GM12878 (cell line): ENCODE results near the gene GOLGA6L9. TPM values are rescaled to one million over a fixed set of nuclear protein-coding genes. Genes with fewer than 3 reads are reported as not detected.
"Not testable (repeated sequence)": the region's sequence is repeated elsewhere in the genome, so short reads cannot be mapped to it uniquely, and the experiment has no call there.

Experiments
- ATAC-seq: fragments of 200-7000 bp; cut with Tn5 transposase; 3 replicates; pipeline ENCODE4 v1.9.1; 2020; ENCODE audit warnings: mild to moderate bottlenecking, moderate library complexity
- BruUV-seq: library from RNA; stranded (reverse); fragments of 400-500 nt; replicated peaks from 2 replicates; lab custom pipeline; 2021; lab: Mats Ljungman, UMichigan
- CTCF ChIA-PET: fragments of 300-600 bp; sonication (Branson Sonifier 250); formaldehyde crosslinking; extraction: SDS; loops from one replicate; lab custom pipeline; 2021; ENCODE audit warnings: inconsistent platforms; lab: Yijun Ruan, JAX
- POLR2A ChIA-PET: fragments of 350-600 bp; formaldehyde crosslinking; extraction: SDS; loops from one replicate; lab custom pipeline; 2021; ENCODE audit warnings: inconsistent platforms; lab: Charles Lee
- RAD21 ChIA-PET: fragments of 300-600 bp; sonication (Branson Sonifier 250); formaldehyde crosslinking; loops from one replicate; lab custom pipeline; 2023; ENCODE audit warnings: antibody characterized with exemption; ENCODE audit not compliant: unreplicated experiment; lab: Charles Lee
- SMC1A ChIA-PET: fragments of 300-600 bp; sonication (Branson Sonifier 250); formaldehyde crosslinking; loops from one replicate; lab custom pipeline; 2023; ENCODE audit not compliant: unreplicated experiment, uncharacterized antibody; lab: Charles Lee
- DNase-seq: peaks from one replicate; pipeline ENCODE4 v3.0.0-alpha.2; 2011; ENCODE audit warnings: low read depth, low spot score
- FAIRE-seq: peaks from 3 replicates; lab custom pipeline; 2011; peaks lifted over from hg19 to GRCh38; lab: Jason Lieb, UNC
- H2AFZ ChIP-seq: 2 replicates; pipeline ENCODE4 v1.6.0; 2011; ENCODE audit warnings: low read depth, low read length, control low read depth; ENCODE audit not compliant: control insufficient read depth
- H3K27ac ChIP-seq: 2 replicates; pipeline ENCODE4 v1.5.1; 2011; ENCODE audit warnings: control low read depth; ENCODE audit not compliant: control insufficient read depth, insufficient read depth
- H3K27me3 ChIP-seq, 2 experiments: replicated peaks in 1 of 2; 2 replicates each; pipeline versions ENCODE4 v1.6.0 to v1.6.1; 2011; ENCODE audit warnings: low read length in 1 of 2; ENCODE audit not compliant: control insufficient read depth in 2 of 2, insufficient read depth in 2 of 2
- H3K36me3 ChIP-seq, 2 experiments: 2 replicates each; pipeline ENCODE4 v1.5.1; 2011; ENCODE audit warnings: low read length in 1 of 2; ENCODE audit not compliant: control insufficient read depth in 2 of 2, insufficient read depth in 2 of 2
- H3K4me1 ChIP-seq: 2 replicates; pipeline ENCODE4 v1.6.1; 2011; ENCODE audit warnings: mild to moderate bottlenecking, low read length, moderate library complexity, mixed read lengths; ENCODE audit not compliant: control insufficient read depth, insufficient read depth
- H3K4me2 ChIP-seq: 2 replicates; pipeline ENCODE4 v1.6.0; 2011; ENCODE audit warnings: control low read depth; ENCODE audit not compliant: control insufficient read depth, insufficient read depth
- H3K4me3 ChIP-seq: fragments of 200-600 bp; sonication (generic); 2 replicates; pipeline ENCODE4 v1.5.1; 2016
- H3K79me2 ChIP-seq: 2 replicates; pipeline ENCODE4 v1.6.0; 2011; ENCODE audit warnings: low read length; ENCODE audit not compliant: control insufficient read depth, insufficient read depth
- H3K9ac ChIP-seq: 2 replicates; pipeline ENCODE4 v1.8.0; 2011; ENCODE audit warnings: low read length, control low read depth, mixed read lengths; ENCODE audit not compliant: control insufficient read depth, insufficient read depth
- H3K9me3 ChIP-seq: replicated peaks from 3 replicates; pipeline ENCODE4 v1.5.1; 2011; ENCODE audit warnings: mild to moderate bottlenecking, low read length; ENCODE audit not compliant: control insufficient read depth, insufficient read depth
- H4K20me1 ChIP-seq: 2 replicates; pipeline ENCODE4 v1.6.0; 2011; ENCODE audit not compliant: control insufficient read depth, insufficient read depth
- SMARCA5 ChIP-seq: fragments of 450-650 bp; IDR thresholded peaks from 2 replicates; pipeline ENCODE4 v1.6.1; 2017; ENCODE audit warnings: mild to moderate bottlenecking
- WGBS: methylation state at CpG from one replicate; pipeline ENCODE4 v1.1.6; 2016; ENCODE audit warnings: low lambda C conversion rate; ENCODE audit not compliant: insufficient replicate concordance, insufficient coverage; ENCODE audit errors: missing lambda C conversion rate; 5-methylcytosine and 5-hydroxymethylcytosine counted together
- in situ Hi-C: fragments of 300-500 bp; cut with MboI; formaldehyde crosslinking; loops from 9 replicates; pipeline ENCODE4 v1.14.3; 2018; ENCODE audit warnings: mixed read lengths
- intact Hi-C: fragments of 100-400 bp; cut with micrococcal nuclease; formaldehyde crosslinking; loops from one replicate; pipeline ENCODE4 v1.14.2; 2022; ENCODE audit not compliant: unreplicated experiment
- polyA plus RNA-seq, 11 experiments: library from polyadenylated mRNA; depleted of rRNA in 4 of 11; unstranded in 6 of 11; stranded (reverse) in 5 of 11; fragments of >200 nt; fragmentation: Nextera tagmentation in 4 of 11; fragmentation: Illumina TruSeq in 1 of 11; extraction: Ambion mirVana in 4 of 11; extraction: Trizol in 1 of 11; gene quantifications; 1 replicate in 1 of 11; 2 replicates in 10 of 11; pipeline versions ENCODE4 v1.2.1 to v1.2.3, GENCODE V29; 2011 to 2016; ENCODE audit warnings: inconsistent platforms in 2 of 11, missing spikeins in 2 of 11, low read depth in 1 of 11
- total RNA-seq, 4 experiments: library from RNA; depleted of rRNA in 3 of 4; stranded (reverse); fragments of >200 nt in 3 of 4; fragmentation: Illumina TruSeq in 1 of 4; extraction: Trizol in 1 of 4; gene quantifications; 2 replicates each; pipeline versions ENCODE4 v1.2.1 to v1.2.3, GENCODE V29; 2013 to 2021

The GOLGA6L9 gene
- total and polyA plus RNA-seq, 10 of the 15 experiments (the other 5 are each of a cell fraction or from before 2014, with no cell fraction given), result 0.35 to 4.6 (median 1.4) TPM

GRCh38 chr15:82427117-82427516 lies 2.5 kb upstream of the GOLGA6L9 start:
- H3K9me3 ChIP-seq, H3K36me3 ChIP-seq, H2AFZ ChIP-seq, intact Hi-C loops, H3K27ac ChIP-seq, H3K4me3 ChIP-seq, H4K20me1 ChIP-seq, H3K79me2 ChIP-seq, H3K4me1 ChIP-seq, RAD21 ChIA-PET, in situ Hi-C loops, CTCF ChIA-PET, POLR2A ChIA-PET, DNase-seq, H3K27me3 ChIP-seq, SMC1A ChIA-PET, H3K4me2 ChIP-seq, FAIRE-seq, BruUV-seq, H3K9ac ChIP-seq, ATAC-seq: not testable (repeated sequence)
- 13% methylated on average over 1 of the region's 1 CpG for WGBS

GRCh38 chr15:82445420-82445819 lies 15.8 kb downstream of the GOLGA6L9 start:
- POLR2A ChIA-PET, DNase-seq, ATAC-seq, H2AFZ ChIP-seq, SMC1A ChIA-PET, H3K36me3 ChIP-seq, CTCF ChIA-PET, RAD21 ChIA-PET, H3K4me3 ChIP-seq, intact Hi-C loops, H3K9me3 ChIP-seq, H3K79me2 ChIP-seq, FAIRE-seq, H3K27me3 ChIP-seq, in situ Hi-C loops, H3K9ac ChIP-seq, H4K20me1 ChIP-seq, H3K4me1 ChIP-seq, BruUV-seq, H3K27ac ChIP-seq: not testable (repeated sequence)
- 0 out of 2 replicates have a peak overlapping the region, but pooled peaks have one; percentile 22 for H3K4me2 ChIP-seq
- WGBS, result 4% methylated on average over 21 of the region's 32 CpGs
- TF ChIP-seq SMARCA5, result 0 out of 2 replicates have a peak, but pooled peaks have one; percentile 41
- TF ChIP-seq, all 136 proteins: peak for 1; not testable (repeated sequence) for 135

GRCh38 chr15:82457336-82457735 lies 27.7 kb downstream of the GOLGA6L9 start:
- H3K27ac ChIP-seq, SMC1A ChIA-PET, H3K27me3 ChIP-seq, H3K79me2 ChIP-seq, H3K36me3 ChIP-seq, H3K4me2 ChIP-seq, H3K4me3 ChIP-seq, RAD21 ChIA-PET, POLR2A ChIA-PET, H2AFZ ChIP-seq, FAIRE-seq, ATAC-seq, intact Hi-C loops, in situ Hi-C loops, BruUV-seq, H3K4me1 ChIP-seq, CTCF ChIA-PET, H3K9me3 ChIP-seq, H4K20me1 ChIP-seq, H3K9ac ChIP-seq, DNase-seq: not testable (repeated sequence)
- WGBS, result 23% methylated on average over 2 of the region's 4 CpGs

GRCh38 chr15:82465629-82466028 lies 36.0 kb downstream of the GOLGA6L9 start:
- H3K79me2 ChIP-seq, RAD21 ChIA-PET, H3K4me3 ChIP-seq, SMC1A ChIA-PET, intact Hi-C loops, H3K4me2 ChIP-seq, H3K9ac ChIP-seq, CTCF ChIA-PET, BruUV-seq, H4K20me1 ChIP-seq, H3K27ac ChIP-seq, H3K4me1 ChIP-seq, H2AFZ ChIP-seq, DNase-seq, H3K27me3 ChIP-seq, FAIRE-seq, H3K36me3 ChIP-seq, in situ Hi-C loops, H3K9me3 ChIP-seq, POLR2A ChIA-PET: not testable (repeated sequence)
- peak; percentile 24; the same call in 2 of the 3 replicates for ATAC-seq
- no CpG with 5 or more reads among the region's 5 CpGs for WGBS
